ENCODE measurements around the gene USP24. TPM values are rescaled to one million over a fixed set of nuclear protein-coding genes. Genes with fewer than 3 reads are reported as not detected.
"Not testable (repeated sequence)": the region's sequence is repeated elsewhere in the genome, so short reads cannot be mapped to it uniquely, and the experiment has no call there.

The USP24 gene
- total RNA-seq, 2 experiments from 2014 or later, result 37.5 to 39.9 TPM

DNA sequence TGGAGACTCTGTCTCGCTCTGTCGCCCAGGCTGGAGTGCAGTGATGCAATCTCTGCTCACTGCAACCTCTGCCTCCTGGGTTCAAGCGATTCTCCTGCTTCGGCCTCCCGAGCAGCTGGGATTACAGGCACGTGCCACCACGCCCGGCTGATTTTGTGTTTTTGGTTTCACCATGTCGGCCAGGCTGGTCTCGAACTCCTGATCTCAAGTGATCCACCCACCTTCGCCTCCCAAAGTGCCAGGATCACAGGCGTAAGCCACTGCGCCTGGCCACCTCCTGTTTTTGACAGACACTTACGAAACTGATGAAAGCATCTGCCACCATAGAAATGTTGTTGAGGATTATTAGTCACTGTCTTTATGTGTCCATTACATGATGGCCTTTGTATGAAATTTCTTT, 106.2 kb downstream of the USP24 start:
- H3K27ac Mint-ChIP-seq, CTCF ChIA-PET: not testable (repeated sequence)
- H3K36me3 Mint-ChIP-seq (ENCODE audit: low read depth), result peaks cover 58% of the 10 kb centered on the region

DNA sequence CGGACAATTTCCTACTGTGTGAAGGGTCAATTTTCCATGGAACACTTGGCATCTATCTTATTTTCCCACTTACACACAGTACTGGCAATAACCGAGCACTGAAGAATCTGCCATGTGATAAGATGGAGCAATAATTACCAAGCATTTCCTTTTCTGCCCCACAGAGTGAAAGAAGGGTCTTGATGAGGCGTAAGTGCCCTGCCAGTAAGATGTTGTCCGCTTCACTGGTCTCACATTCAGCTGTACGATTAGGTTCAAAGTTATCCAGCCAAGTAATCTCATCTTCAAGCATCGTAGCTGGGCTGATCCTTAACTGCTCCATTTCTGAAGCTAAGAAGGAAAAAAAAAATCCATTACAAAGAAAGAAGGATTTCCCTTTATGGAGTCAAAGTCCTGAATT, 108.1 kb downstream of the USP24 start:
- Mint-ChIP-seq H3K4me3 (no peak overlapping the region), H3K27me3 (no peaks in the 10 kb centered on the region), H3K4me1 (no peaks in the 10 kb centered on the region), H3K27ac (no peak overlapping the region), H3K36me3 (ENCODE audit: low read depth) (peaks cover 47% of the 10 kb centered on the region), H3K9me3 (no peaks in the 10 kb centered on the region)
- POLR2A ChIA-PET, result no interaction called here
- no peak for DNase-seq
- CTCF ChIA-PET, result interaction anchor here (1.1 to 1.2 kb wide), 3 partner anchors 14 to 37 kb away, joined by 3 to 4 read pairs (median 4); no protein-coding TSS in a partner anchor

More for the DNA sequence above, 106.2 kb downstream of the USP24 start:
- DNase-seq, H3K27me3 Mint-ChIP-seq, H3K4me1 Mint-ChIP-seq, H3K4me3 Mint-ChIP-seq, POLR2A ChIA-PET: not testable (repeated sequence)
- H3K9me3 Mint-ChIP-seq, result peaks cover 15% of the 10 kb centered on the region

DNA sequence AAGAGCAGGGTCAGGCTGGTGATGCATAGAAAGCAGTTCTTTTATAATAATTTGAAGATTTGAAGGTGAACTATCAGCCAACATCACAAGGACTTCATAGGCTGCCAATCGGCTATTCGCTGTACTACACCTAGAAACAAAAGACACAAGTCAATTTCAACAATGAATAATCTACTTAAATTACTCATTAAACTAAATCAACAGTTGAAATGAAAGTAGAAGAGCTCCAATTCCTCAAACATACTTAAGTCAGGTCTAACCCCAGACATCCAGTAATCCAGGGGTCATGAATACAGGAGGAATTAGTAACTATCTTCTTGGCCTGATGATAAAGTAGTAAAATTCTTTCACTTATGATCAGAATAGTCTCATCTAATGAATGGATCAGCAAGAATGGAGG, 111.3 kb downstream of the USP24 start:
- H3K36me3 Mint-ChIP-seq (ENCODE audit: low read depth), result peaks cover 44% of the 10 kb centered on the region
- H3K4me1 Mint-ChIP-seq, result no peaks in the 10 kb centered on the region
- ChIA-PET POLR2A (no interaction called here), CTCF (interaction anchor here (1.6 to 1.8 kb wide), 2 partner anchors 12 to 24 kb away, joined by 3 to 4 read pairs; no protein-coding TSS in a partner anchor)
- H3K27ac Mint-ChIP-seq, result no peak overlapping the region
- no peaks in the 10 kb centered on the region for H3K27me3 Mint-ChIP-seq
- H3K4me3 Mint-ChIP-seq, result no peak overlapping the region
- no peaks in the 10 kb centered on the region for H3K9me3 Mint-ChIP-seq
- no peak for DNase-seq

DNA sequence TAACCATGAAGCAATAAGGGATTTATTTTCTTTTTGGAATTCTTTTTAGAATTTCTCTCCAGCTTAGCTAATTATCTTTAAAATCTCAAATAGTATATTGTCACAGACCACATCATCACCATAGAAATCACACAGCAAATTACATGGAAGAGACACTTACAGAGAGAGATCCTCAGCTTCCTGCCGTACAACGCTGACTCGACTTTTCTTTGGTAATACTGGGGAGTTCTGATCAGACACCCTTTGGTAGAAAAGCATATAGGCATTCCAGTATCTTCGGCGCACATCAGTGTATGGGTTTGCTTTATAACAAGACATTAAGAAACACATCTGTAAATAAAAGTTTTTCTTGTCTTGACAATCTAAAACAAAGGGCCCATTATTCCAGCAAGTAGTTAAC, 120.1 kb downstream of the USP24 start:
- no peak overlapping the region for H3K27ac Mint-ChIP-seq

DNA sequence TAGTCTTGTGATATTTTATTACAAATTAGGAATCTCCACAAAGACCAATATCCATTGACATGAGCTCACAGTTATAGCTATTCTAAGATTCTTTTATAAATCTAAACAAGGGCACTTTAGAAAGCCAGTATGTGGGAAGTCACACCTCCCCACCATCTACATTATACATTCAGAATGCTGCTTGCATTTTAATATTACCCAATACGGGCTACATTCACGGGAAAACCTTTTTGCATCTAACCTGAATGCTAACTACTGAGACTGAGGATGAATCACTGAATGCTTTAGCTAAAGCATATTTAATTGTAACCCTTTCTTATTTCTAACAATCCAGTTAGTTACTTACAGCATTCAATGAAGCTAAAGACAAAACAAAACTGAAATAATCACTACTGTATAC, 122.7 kb downstream of the USP24 start:
- Mint-ChIP-seq H3K4me3 (no peak overlapping the region), H3K27me3 (no peaks in the 10 kb centered on the region), H3K36me3 (ENCODE audit: low read depth) (peaks cover 65% of the 10 kb centered on the region), H3K4me1 (peaks cover 17% of the 10 kb centered on the region), H3K9me3 (no peaks in the 10 kb centered on the region), H3K27ac (no peak overlapping the region)
- CTCF ChIA-PET, result interaction anchor here (0.8 to 1.6 kb wide), 3 partner anchors 11 to 175 kb away, joined by 3 to 4 read pairs (median 3); no protein-coding TSS in a partner anchor
- no peak for DNase-seq
- POLR2A ChIA-PET, result no interaction called here

More for the DNA sequence above, 120.1 kb downstream of the USP24 start:
- ChIA-PET CTCF (no interaction called here), POLR2A (no interaction called here)
- Mint-ChIP-seq H3K4me3 (no peak overlapping the region), H3K27me3 (no peaks in the 10 kb centered on the region), H3K4me1 (no peaks in the 10 kb centered on the region), H3K36me3 (ENCODE audit: low read depth) (peaks cover 62% of the 10 kb centered on the region), H3K9me3 (no peaks in the 10 kb centered on the region)
- DNase-seq, result no peak

DNA sequence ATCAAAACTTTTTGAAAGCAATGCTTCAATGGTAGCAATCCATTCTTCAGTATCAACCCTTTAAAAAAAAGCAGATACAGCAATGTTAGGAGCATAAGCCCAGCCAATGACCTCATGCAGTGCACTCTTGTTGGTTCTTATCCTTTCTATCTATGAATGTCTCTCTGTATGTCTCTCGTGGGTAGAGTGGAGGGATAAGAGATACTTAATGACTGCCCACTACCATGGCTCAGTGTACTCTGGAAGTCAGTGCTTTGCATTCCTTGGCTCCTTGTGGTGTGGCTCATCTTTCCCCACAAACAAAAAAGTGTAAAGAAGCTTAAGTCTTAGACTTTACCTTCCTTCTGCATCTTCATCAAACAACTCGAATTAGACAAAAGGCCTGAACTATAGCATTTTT, 125.5 kb downstream of the USP24 start:
- POLR2A ChIA-PET, result no interaction called here
- no peaks in the 10 kb centered on the region for H3K9me3 Mint-ChIP-seq
- no peaks in the 10 kb centered on the region for H3K27me3 Mint-ChIP-seq
- H3K36me3 Mint-ChIP-seq (ENCODE audit: low read depth), result peaks cover 52% of the 10 kb centered on the region
- CTCF ChIA-PET, result no interaction called here
- peaks cover 19% of the 10 kb centered on the region for H3K4me1 Mint-ChIP-seq
- H3K27ac Mint-ChIP-seq, result no peak overlapping the region
- no peak for DNase-seq
- no peak overlapping the region for H3K4me3 Mint-ChIP-seq

DNA sequence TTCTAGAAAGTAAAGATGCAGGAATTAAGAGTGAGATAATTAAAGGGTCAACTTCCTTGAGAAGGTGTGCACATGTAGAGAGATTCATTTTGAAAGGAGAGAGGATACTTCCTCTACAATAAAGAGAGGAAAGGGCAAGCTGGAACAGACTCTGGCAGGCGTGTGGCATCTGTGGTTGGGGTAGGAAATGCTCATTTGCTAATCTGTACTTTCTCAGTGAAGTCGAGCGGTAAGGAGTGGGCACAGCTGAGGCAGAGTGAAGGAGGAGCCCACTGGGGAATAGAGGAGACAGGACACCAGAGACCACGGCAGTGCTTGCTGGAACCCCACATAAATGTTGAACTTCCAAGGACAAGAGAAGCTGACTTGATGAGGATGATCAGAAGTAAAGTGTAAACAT, 126.8 kb downstream of the USP24 start:
- CTCF ChIA-PET, result interaction anchor here (1.4 kb wide), 1 partner anchor 11 kb away, joined by 4 read pairs; no protein-coding TSS in a partner anchor

DNA sequence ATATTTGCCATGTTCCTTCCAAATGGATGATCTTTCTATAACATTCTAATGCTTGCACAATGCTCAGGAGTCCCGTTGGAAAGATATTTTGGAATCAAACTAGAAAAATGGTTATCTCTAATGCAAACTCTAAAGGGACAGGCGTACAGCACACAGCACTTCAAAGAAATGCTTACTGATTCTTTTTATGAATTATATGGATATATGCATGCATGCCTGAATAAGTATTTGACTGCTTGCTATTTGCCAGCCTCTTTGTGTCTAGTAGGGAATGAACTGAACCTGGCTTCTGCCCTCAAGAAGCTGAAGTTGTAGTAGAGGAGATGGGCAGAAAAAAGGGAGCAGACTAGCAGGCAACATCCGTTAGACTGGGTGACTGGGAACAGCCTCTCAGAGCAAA, 127.7 kb downstream of the USP24 start:
- Mint-ChIP-seq H3K27ac (no peak overlapping the region), H3K4me3 (no peak overlapping the region), H3K27me3 (no peaks in the 10 kb centered on the region), H3K4me1 (peaks cover 19% of the 10 kb centered on the region), H3K9me3 (no peaks in the 10 kb centered on the region), H3K36me3 (ENCODE audit: low read depth) (peaks cover 55% of the 10 kb centered on the region)
- DNase-seq, result no peak
- POLR2A ChIA-PET, result no interaction called here
- CTCF ChIA-PET, result interaction anchor here (1.4 kb wide), 1 partner anchor 12 kb away, joined by 4 read pairs; no protein-coding TSS in a partner anchor

More for the DNA sequence above, 126.8 kb downstream of the USP24 start:
- H3K4me1 Mint-ChIP-seq, result peaks cover 19% of the 10 kb centered on the region
- peak overlapping the region; percentile 11 for H3K27ac Mint-ChIP-seq
- no peaks in the 10 kb centered on the region for H3K27me3 Mint-ChIP-seq
- H3K4me3 Mint-ChIP-seq, result no peak overlapping the region
- POLR2A ChIA-PET, result no interaction called here
- no peaks in the 10 kb centered on the region for H3K9me3 Mint-ChIP-seq
- DNase-seq, result peak; percentile 12
- peaks cover 54% of the 10 kb centered on the region for H3K36me3 Mint-ChIP-seq (ENCODE audit: low read depth)

DNA sequence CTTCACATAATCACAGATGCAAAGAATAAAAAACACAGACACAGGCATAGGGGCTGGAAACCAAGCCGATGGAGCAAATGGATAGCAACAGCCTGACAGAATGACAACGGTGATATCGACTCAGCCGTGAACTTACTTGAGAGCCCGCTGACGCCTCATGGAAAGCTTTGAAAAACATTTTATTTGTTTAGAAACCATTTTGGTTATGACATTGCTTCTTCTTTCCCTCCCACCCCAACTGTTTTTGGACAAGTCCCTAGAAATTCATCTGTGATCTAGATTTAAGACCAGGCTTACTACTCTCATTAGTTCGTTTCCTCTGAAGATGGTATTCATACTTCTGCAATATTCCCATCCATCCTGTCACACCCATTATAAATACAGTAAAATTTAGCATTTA, 130.9 kb downstream of the USP24 start:
- H3K4me1 Mint-ChIP-seq, result peaks cover 17% of the 10 kb centered on the region
- no peaks in the 10 kb centered on the region for H3K27me3 Mint-ChIP-seq
- CTCF ChIA-PET, result no interaction called here
- POLR2A ChIA-PET, result no interaction called here
- no peaks in the 10 kb centered on the region for H3K9me3 Mint-ChIP-seq
- H3K36me3 Mint-ChIP-seq (ENCODE audit: low read depth), result peaks cover 47% of the 10 kb centered on the region
- H3K4me3 Mint-ChIP-seq, result no peak overlapping the region
- H3K27ac Mint-ChIP-seq, result no peak overlapping the region
- no peak for DNase-seq

DNA sequence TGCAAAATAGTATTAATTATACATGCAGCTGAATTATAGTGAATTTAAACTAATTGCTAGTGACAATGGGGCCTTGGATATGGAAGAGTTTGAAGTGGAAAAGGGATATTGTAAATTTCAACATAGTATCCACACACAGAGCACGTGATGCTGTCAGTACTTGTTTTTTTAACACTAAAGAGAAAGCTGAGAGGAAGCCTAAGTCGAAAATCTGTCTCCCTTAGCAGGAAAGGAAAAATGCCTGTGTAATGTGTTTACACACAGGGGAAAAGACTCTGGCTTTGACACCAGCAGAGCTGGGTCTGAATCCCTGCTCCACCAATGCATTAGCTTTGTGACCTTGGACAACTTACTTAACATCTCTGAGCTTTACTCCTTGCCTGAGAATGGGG, 133.3 kb downstream of the USP24 start:
- H3K27ac Mint-ChIP-seq, result no peak overlapping the region
- ChIA-PET CTCF (no interaction called here), POLR2A (no interaction called here)
- H3K36me3 Mint-ChIP-seq (ENCODE audit: low read depth), result peaks cover 41% of the 10 kb centered on the region
- no peak for DNase-seq
- no peak overlapping the region for H3K4me3 Mint-ChIP-seq
- H3K27me3 Mint-ChIP-seq, result no peaks in the 10 kb centered on the region
- no peaks in the 10 kb centered on the region for H3K9me3 Mint-ChIP-seq
- H3K4me1 Mint-ChIP-seq, result no peaks in the 10 kb centered on the region

DNA sequence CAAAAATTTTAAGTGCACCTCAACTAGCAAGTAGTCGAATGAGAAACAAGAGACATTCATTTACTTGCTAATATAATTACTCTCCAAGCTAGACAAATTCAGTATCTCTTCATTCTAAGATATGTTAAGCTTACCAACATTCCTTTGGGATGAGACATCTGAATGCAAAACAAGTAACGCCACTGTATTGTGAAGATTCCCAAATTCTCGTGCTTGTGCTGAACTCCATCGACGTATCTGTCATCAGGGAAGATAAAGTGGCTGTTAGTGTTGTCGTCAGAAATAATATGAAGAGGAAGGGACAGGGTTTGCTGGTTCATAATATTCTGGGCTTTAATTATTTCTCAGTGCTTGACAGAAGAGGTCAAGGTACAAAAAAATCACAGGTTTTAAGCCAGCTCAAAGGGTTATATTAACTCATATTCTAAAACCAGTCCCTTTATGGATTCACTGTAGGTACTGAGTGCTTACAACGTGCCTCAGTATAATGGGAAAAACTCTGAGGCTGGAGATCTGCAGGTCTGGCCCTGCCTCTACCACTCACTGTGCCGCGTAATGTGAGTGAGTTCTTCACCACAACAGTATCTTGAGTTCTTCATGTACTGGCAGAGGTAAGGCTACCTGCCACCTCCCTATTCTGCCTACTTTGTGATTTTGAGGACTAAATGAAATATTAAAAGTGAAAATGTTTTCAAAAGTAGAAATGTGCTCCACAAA, 133.8 kb downstream of the USP24 start:
- POLR2A ChIA-PET, result no interaction called here
- CTCF ChIA-PET, result no interaction called here
- Mint-ChIP-seq H3K27me3 (no peaks in the 10 kb centered on the region), H3K36me3 (ENCODE audit: low read depth) (peaks cover 44% of the 10 kb centered on the region), H3K9me3 (no peaks in the 10 kb centered on the region), H3K27ac (no peak overlapping the region), H3K4me3 (no peak overlapping the region), H3K4me1 (no peaks in the 10 kb centered on the region)
- no peak for DNase-seq

DNA sequence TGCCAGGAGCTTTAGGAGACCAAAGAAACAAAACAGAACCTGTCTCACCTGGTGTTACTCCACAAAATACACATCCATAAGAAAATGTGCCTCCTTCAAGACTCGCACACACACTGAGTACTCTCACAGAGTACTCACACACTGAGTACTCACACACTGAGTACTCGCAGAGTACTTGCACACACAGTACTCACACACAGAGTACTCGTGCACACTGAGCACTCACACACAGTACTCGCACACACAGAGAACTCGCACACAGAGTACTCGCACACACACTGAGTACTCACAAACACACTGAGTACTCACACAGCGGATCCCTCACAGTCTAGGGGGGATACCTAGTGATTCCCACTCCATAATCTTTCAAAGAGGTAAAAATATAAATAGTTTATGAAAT, 135.5 kb downstream of the USP24 start:
- H3K27ac Mint-ChIP-seq, result no peak overlapping the region
- DNase-seq, result no peak
- H3K27me3 Mint-ChIP-seq, result no peaks in the 10 kb centered on the region
- H3K4me3 Mint-ChIP-seq, result no peak overlapping the region
- no peaks in the 10 kb centered on the region for H3K9me3 Mint-ChIP-seq
- no peaks in the 10 kb centered on the region for H3K4me1 Mint-ChIP-seq
- POLR2A ChIA-PET, result no interaction called here
- CTCF ChIA-PET, result interaction anchor here (0.8 kb wide), 1 partner anchor 24 kb away, joined by 3 read pairs; no protein-coding TSS in a partner anchor
- H3K36me3 Mint-ChIP-seq (ENCODE audit: low read depth), result peaks cover 50% of the 10 kb centered on the region

DNA sequence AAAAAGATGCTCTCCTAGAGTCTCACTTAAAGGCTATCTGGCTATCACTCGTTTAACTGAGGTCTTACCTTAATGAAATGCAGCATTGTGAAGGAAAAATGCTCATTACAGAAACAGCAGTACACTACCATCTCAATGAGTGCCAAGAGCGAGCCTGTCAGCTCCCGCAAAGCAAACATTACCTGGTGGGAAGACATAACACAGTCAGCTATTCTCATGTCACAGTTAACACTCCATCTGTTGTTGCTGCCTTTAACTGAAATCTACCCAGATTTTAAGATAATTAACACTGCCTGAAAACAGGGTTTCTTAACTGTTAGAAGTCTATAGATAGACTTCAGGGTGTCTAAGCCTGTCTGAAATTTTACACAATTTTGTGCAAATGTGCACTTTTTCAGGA, 136.7 kb downstream of the USP24 start:
- ChIA-PET POLR2A (interaction anchor here (0.7 kb wide), 1 partner anchor 1639 kb away, joined by 3 read pairs; no protein-coding TSS in a partner anchor), CTCF (no interaction called here)
- peaks cover 45% of the 10 kb centered on the region for H3K36me3 Mint-ChIP-seq (ENCODE audit: low read depth)
- H3K27me3 Mint-ChIP-seq, result no peaks in the 10 kb centered on the region
- no peak overlapping the region for H3K4me3 Mint-ChIP-seq
- H3K27ac Mint-ChIP-seq, result no peak overlapping the region
- H3K9me3 Mint-ChIP-seq, result no peaks in the 10 kb centered on the region
- peaks cover 6% of the 10 kb centered on the region for H3K4me1 Mint-ChIP-seq
- DNase-seq, result no peak

DNA sequence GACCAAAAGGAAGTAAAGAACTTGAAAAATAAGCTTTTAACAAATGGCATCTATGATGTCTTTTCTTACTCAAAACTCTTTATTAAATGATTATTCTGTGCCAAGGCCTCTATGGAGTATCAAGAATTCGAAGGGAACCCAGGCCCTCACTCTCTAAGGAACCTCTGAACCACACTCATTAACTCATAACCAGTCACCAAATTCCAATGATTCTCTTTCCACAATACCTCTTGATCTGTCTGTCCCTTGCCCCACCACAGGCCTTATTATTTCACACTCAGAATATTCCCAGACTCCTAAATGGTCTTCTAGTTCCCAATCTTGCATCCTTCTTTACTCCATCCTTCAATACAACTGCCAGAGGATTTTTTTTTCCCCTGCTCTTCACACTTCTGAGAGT, 138.8 kb downstream of the USP24 start:
- ChIA-PET POLR2A (interaction anchor here (0.6 kb wide), 1 partner anchor 183 kb away, joined by 4 read pairs; no protein-coding TSS in a partner anchor), CTCF (no interaction called here)
- no peak overlapping the region for H3K4me3 Mint-ChIP-seq
- no peaks in the 10 kb centered on the region for H3K9me3 Mint-ChIP-seq
- H3K4me1 Mint-ChIP-seq, result peaks cover 20% of the 10 kb centered on the region
- no peaks in the 10 kb centered on the region for H3K27me3 Mint-ChIP-seq
- DNase-seq, result no peak
- H3K36me3 Mint-ChIP-seq (ENCODE audit: low read depth), result peaks cover 54% of the 10 kb centered on the region
- H3K27ac Mint-ChIP-seq, result no peak overlapping the region

Measured in activated CD4-positive, alpha-beta T cell treated with anti-CD3 and anti-CD28 coated beads, Interleukin-2, amount 10 ng/mL, durations not matched to agents 7 days and 5 days (primary cell).